Measurements from ENCODE around the gene PSME3IP1. TPM values are rescaled to one million over a fixed set of nuclear protein-coding genes. Genes with fewer than 3 reads are reported as not detected.

Gene PSME3IP1
- total RNA-seq, 4 donors from 2014 or later: 64.7 to 96.3 (median 78.9) TPM

DNA sequence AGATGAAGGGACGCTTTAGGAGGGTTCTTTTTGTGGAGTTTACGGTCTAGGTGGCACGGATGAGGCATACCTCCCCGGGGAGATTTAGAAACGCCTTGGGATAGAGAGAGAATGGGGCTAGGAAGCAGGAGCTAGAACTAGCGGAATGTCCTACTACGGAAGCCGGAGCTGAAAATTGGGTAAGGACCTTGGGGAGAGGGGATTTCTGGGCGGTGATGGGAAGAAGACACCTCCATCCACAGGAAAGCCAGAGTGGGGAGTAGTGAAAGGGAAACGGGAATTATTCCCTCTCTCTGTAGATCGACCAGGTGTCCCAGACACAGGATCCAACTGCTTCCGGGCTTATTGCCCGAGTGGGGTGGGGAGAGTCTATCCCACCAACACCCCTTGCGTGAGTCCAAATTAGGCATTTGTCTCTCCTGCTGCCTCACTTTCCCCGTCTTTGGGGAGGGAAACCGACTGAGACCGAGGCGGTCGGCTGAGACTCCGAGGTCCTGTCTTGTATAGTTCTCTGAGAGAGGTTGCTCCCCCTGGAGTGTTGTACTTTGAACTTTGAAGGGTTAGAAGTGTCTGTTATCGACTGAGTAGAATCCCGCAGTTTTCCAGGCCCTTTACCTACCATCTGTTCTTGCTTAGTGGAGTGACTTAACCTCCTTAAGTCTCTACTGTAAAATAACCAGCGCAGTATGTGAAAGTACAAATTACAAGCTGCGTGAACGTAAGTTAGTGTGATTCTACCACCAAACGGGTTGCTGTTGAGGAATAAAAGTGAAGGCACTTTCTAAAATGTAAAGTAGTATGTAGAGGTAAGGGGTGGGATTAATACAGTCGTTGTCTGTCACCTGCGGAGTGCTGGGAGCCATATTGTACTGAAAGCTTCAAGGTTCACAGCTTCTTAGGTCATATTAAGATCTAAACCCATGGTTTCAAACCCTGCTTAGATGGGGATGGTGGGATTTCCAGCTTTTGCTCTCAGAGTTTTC, 1.3 kb upstream of the PSME3IP1 start:
- TF ChIP-seq, protein P1, sequence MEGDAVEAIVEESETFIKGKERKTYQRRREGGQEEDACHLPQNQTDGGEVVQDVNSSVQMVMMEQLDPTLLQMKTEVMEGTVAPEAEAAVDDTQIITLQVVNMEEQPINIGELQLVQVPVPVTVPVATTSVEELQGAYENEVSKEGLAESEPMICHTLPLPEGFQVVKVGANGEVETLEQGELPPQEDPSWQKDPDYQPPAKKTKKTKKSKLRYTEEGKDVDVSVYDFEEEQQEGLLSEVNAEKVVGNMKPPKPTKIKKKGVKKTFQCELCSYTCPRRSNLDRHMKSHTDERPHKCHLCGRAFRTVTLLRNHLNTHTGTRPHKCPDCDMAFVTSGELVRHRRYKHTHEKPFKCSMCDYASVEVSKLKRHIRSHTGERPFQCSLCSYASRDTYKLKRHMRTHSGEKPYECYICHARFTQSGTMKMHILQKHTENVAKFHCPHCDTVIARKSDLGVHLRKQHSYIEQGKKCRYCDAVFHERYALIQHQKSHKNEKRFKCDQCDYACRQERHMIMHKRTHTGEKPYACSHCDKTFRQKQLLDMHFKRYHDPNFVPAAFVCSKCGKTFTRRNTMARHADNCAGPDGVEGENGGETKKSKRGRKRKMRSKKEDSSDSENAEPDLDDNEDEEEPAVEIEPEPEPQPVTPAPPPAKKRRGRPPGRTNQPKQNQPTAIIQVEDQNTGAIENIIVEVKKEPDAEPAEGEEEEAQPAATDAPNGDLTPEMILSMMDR (IDR thresholded peaks at IDR 0.05): no peak
- no peak for TF ChIP-seq POLR2A (IDR thresholded peaks at IDR 0.05)
- H3K9me3 ChIP-seq: no peaks in the 10 kb centered on the region
- intact Hi-C loops (cut with DNase I): loop anchor here (10.0 kb wide), 1 partner anchor 58 kb away; the partner anchor contains the start of gene ARL2BP
- H3K27ac ChIP-seq: peak overlapping the region; percentile 80 to 91 (median 89)
- peak; percentile 28 to 30 for DNase-seq
- H3K4me1 ChIP-seq: peaks cover 15 to 32% of the 10 kb centered on the region in 2 donors
- no peaks in the 10 kb centered on the region for H3K27me3 ChIP-seq
- H3K4me3 ChIP-seq (replicated peaks in 1 of 3): peak overlapping the region; percentile 81 to 98 (median 95)
- H3K36me3 ChIP-seq: no peaks in the 10 kb centered on the region
- WGBS, 2 donors: 1% methylated on average over 28 of the region's 28 CpGs

DNA sequence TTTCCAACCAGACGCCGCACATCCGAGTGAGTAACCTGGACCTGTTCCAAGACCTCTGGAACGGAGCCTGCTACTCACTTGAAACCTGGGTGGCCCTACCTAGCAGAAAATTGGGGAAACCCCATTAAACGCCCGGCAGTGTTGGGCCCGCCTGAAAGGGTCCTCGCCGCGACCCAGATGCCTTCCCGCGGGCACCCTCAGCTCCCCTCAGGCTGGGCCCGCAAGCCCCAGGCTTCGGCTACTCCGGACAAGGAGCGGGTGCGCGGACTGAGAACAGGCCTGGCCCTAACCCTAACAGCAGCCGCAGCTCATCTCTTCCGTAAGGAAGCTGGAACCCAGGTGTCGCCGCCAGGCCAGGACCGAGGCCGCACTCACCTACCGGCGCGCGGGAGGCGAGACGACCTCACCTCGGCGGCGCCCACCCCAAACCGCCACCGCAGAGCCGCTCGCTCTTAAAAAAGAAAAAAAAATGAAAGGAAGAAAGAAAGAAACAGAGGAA, 344 bp downstream of the PSME3IP1 start:
- H3K27ac ChIP-seq: peak overlapping the region; percentile 85 to 91 (median 88)
- intact Hi-C loops (cut with DNase I): loop anchor here (10.0 kb wide), 1 partner anchor 59 kb away; the partner anchor contains the start of gene ARL2BP
- 0 to 1% methylated on average over 25 to 35 of the region's 37 CpGs for WGBS, 2 donors
- peaks cover 15 to 22% of the 10 kb centered on the region in 2 donors for H3K4me1 ChIP-seq
- no peaks in the 10 kb centered on the region for H3K9me3 ChIP-seq
- no peaks in the 10 kb centered on the region for H3K27me3 ChIP-seq
- TF ChIP-seq POLR2A (IDR thresholded peaks at IDR 0.05): no peak
- TF ChIP-seq, protein P1 (IDR thresholded peaks at IDR 0.05): no peak
- H3K4me3 ChIP-seq (replicated peaks in 1 of 3): peak overlapping the region; percentile 73 to 98 (median 90)
- DNase-seq: peak; percentile 67 to 70
- H3K36me3 ChIP-seq: no peaks in the 10 kb centered on the region

DNA sequence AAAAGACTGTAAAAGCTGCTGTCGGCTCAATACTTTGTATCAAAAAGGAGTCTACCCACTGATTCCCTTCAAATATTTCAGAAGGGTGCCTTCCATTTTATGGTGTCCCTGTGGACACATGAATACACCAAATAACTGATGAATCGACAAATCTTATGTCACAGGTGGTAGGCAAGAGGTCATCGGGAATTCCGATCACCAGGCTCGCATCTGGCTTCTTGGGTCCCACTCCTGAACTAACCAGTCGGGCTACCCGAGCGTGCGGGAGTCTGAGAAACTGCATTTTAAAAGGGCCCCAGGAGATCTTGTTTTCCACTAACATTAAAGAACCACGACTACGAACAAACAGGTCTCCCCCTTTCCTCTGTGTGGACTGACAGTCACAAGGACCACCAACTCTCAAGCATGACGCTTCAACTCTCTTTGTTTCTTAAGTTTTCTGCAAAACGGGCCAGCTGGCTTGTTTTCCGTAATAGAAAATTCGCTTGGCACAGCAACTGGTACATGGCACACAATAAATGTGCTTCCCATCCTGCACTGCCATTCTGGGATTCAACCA, 873 bp downstream of the PSME3IP1 start:
- peaks cover 20 to 22% of the 10 kb centered on the region in 2 donors for H3K4me1 ChIP-seq
- 21 to 24% methylated on average over 15 of the region's 15 CpGs for WGBS, 2 donors
- no peak for DNase-seq
- intact Hi-C loops (cut with DNase I): loop anchor here (10.0 kb wide), 1 partner anchor 60 kb away; the partner anchor contains the start of gene ARL2BP
- H3K4me3 ChIP-seq (replicated peaks in 1 of 3): peak overlapping the region; percentile 73 to 98 (median 90)
- no peaks in the 10 kb centered on the region for H3K36me3 ChIP-seq
- H3K9me3 ChIP-seq: no peaks in the 10 kb centered on the region
- H3K27ac ChIP-seq: peak overlapping the region; percentile 85 to 91 (median 88)
- no peaks in the 10 kb centered on the region for H3K27me3 ChIP-seq
- TF ChIP-seq, protein P1 (IDR thresholded peaks at IDR 0.05): no peak
- TF ChIP-seq POLR2A (IDR thresholded peaks at IDR 0.05): no peak

DNA sequence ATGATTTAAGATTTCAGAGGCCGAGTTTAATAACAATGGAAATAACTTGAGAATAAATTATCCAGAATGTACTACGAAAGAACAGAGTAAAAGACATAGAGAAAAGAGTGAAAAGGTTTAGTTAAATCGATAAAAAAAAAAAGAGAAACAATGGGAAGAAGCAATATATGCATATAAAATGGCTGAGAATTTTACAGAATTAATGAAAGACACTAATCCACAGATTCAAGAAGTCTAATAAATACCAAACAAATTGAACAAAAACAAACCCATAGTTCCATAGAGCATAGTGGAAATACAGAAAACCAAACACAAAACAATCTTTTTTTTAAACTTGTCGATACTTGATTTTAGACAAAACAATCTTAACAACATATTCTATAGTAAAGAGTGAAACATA, 1.7 kb downstream of the PSME3IP1 start:
- Histone ChIP-seq H3K27me3 (no peaks in the 10 kb centered on the region), H3K9me3 (no peaks in the 10 kb centered on the region), H3K36me3 (no peaks in the 10 kb centered on the region), H3K4me3 (replicated peaks in 1 of 3) (no peak overlapping the region), H3K27ac (no peak overlapping the region), H3K4me1 (peaks cover 26 to 29% of the 10 kb centered on the region in 2 donors)
- DNase-seq: no peak
- WGBS, 2 donors: 95 to 97% methylated on average over 4 of the region's 4 CpGs
- TF ChIP-seq POLR2A (IDR thresholded peaks at IDR 0.05): no peak
- TF ChIP-seq, protein P1 (IDR thresholded peaks at IDR 0.05): no peak
- intact Hi-C loops (cut with DNase I): loop anchor here (10.0 kb wide), 1 partner anchor 61 kb away; the partner anchor contains the start of gene ARL2BP
